CD4-positive, alpha-beta T cell treated with Interferon alpha-2 for 1 hour (primary cell): Measurements from ENCODE around the gene CCDC88C.
A peak's percentile ranks its signal among the peaks of the same experiment; 100 is the strongest.

Experiments used
- DNase-seq, 2 donors: peaks; one replicate each; pipeline ENCODE4 v3.0.0-alpha.2; 2020 to 2022

Gene CCDC88C

DNA sequence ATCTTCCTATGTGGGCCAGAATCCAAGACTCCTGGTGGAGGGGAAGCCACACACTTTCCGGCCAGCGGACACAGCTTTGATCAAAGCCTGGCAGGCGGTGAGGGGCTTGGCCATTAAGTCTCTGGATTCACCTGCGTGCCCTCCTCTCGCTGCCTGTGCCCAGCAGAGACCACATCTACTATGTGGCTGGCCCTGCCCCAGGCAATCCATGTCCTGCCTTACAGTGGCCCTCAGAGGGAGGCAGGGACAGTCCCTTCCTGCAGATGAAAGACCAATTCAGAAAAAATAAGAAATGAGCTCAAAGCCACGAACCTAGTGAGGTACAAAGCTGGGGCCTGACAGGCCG, 90.4 kb downstream of the CCDC88C start:
- no peak for DNase-seq

DNA sequence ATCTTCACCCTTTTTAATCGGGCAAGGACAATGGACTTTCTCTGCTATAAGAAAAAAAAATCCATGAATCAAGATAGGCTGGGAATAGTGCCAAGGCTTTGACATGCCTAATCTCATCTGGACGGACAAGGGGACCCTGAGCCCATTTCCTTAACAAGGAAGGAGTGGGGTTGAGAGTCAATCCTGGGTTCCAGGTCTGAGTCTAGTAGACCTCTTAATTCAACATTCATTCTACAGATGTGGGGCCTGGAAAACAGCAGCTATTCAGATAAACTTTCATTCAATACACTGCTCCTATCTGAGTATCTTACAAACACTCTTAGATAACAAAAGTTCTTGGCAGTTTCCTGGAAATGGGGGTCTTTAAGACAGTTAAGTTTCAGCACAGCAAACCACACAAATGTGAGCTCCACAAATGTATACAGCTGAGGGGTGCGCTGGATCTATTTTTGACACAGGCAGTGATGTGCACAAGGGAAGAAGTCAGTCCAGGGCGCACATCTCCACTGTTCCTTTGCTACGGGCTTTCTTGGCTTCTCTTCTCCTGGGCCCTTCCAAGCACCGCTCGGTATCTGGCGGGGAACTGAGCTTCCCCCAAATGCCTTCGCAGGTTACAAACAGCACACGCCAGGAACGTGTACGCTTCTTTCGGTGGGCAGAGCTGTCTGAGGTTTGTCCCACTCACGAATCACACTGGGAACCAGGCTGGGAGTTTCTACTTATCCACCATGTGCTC, 90.9 kb downstream of the CCDC88C start:
- DNase-seq, result no peak

DNA sequence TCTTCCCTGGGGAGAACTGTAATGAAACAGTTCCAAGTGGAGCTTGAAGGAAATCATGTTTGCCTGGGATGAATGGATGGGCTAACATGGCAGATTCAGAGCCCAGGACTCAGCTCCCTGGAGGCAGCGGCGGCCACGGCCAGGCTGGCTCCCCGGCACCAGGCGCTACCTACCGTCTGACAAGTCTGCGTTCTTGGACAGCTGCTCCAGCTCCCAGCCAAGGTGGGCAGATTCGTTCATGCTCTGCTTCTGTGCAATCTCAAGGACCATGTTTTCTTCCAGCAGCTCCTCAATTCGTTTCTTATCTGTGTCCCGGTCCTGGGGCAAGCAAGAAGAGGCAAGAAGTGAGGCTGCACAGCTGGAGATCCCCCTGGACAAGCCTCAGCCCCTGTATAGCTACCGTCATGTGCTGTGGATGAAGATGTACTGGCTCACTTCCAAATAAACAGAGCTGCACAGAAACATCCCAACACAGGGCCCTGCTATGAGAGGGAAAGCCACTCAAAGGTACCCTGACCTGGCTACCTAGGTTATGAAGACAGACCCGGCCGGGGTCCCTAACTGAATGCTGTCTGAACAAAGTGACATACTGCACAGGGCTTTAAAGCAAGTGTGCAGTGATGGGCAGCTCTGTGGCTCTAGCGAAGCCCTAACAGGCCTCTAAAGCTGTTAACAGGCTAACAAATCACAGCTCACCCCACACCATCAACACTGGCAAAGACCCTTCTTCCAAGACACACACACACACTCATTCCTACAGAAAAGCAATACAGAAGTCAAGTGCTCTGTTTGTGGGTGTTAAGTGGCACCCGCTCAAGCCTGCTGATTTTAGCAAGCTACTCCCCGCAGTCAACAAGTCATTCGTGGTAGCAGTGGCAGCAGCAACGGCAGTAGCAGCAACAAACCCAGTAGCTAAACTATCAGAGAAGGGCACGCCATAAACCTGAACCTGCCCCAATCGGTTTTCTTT, 92.7 kb downstream of the CCDC88C start:
- no peak for DNase-seq

DNA sequence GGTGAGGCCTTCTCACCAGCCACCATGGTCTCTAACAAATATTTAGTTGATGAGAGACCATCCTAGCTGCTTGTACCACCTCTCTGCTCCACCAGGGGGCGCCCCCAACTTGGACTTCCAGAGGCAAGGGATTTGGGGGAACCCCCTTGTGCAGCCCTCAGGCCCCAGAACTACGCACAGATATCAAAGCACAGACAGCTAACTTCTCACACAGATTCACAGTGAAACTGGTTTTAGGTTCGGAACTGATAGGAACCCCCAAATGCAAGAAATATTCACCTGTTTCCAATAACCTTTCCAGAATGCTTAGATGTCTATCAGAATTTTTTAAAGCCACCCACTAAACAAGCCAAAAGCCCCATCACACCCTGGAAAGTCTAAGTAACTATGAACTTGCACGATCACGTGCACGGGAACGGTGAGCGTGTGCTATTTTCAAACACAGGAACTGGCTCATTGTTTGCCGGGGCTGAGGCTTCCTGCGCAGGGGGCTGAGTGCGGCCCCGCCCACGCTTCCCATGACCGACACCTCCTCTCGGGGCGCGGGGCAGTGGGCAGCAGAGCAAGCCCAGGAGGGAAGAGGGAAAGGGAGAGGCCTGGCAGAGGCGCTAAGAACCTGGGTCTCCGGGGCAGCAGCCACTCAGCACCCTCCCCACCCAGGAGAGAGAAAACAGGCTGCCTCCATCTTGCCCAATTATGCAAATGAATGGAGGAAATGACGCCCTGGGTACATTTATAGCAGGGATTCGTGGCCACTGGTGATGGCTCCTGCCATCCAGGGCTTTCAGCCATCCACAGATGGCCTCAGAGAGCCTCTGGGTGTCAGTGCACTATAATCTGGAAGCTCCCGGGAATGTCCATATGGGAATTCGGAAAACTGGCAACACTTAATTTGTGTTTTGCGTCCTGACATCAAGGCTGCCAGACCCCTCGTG, 93.7 kb downstream of the CCDC88C start:
- DNase-seq, result peak; percentile 91 to 92

DNA sequence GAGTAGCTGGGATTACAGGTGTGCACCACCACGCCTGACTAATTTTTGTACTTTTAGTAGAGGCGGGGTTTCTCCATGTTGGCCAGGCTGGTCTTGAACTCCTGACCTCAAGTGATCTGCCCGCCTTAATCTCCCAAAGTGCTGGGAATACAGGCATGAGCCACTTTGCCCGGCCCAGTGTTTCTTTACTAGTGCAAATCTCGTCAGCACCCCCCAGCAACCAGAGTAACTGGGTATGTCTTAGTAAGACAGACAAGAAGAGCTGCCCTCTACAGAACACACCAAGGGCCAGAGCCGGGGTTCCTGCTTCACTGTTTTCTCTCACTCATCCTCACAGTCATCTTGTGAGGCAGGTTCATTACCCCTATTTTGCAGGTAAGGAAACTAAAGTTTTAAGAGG, 94.6 kb downstream of the CCDC88C start:
- no peak for DNase-seq

DNA sequence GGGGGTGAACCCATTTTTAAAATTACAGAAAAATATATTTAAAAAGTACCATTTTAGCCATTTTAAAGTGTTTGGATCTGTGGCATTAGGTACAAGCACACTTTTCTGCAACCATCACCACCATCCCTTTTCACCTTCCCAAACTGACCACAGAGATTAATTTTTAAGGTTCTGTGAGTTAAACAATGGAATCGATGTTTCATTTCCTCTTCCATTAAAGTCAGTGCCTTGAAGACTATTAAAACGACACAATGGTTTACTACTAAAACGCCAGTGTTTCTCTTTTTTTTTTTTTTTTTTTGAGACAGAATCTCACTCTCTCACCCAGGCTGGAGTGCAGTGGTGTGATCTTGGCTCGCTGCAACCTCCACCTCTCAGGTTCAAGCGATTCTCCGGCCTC, 95.0 kb downstream of the CCDC88C start:
- no peak for DNase-seq

DNA sequence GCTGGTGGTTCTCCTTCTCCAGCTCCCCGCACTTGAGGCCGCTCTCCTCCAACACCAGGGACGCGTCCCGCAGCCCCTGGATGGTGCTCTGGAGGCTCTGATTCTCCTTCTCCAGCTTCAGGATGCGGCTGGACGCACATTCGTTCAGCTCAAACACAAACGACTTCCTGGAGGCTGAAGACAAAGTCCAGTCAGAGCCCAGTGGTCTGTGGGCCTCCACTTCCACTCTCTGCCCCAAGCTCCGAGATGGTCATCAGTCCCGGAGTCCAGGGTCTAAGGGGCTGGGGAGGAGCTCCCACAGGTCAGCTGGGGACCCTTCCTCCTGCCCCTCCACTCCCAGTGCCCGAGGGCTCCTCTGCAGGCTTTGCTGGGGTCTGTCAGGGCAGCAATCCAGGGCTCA, 96.5 kb downstream of the CCDC88C start:
- DNase-seq, result no peak

DNA sequence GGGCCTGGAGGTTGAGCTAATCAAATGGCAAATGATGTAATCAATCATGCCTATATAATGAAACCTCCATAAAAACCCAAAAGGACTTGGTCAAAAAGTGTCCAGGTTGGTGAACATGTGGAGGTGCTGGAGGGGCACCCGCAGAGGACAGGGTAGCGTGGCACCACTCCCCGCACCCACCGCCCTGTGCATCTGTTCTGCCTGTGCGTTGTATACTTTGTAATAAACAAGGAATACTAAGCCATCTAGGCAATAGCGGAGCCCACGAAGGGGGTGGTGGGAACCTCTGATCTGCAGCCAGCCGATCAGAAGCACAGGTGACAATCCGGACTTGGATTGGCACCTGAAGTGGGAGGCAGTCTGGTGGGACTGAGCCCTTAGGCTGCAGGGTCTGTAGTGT, 97.4 kb downstream of the CCDC88C start:
- no peak for DNase-seq

DNA sequence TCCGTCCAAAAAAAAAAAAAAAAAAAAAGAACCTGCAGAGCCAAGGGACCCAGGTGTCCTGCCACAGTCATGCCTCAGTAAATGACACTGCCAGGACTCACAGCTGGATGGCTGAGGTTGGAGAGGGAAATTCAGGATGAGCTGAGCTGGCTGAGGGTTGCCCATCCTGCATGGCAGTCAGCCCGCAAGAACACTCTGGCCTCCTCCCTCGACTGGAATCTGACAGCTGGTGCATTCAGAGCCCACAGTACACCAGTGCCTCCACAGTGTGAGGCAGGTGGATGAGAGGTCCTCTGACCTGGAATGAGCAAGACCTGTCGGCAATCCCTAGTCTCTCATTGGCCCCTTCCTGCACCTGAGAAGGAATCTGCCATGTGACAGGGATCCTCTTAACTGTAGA, 98.7 kb downstream of the CCDC88C start:
- DNase-seq, result no peak

DNA sequence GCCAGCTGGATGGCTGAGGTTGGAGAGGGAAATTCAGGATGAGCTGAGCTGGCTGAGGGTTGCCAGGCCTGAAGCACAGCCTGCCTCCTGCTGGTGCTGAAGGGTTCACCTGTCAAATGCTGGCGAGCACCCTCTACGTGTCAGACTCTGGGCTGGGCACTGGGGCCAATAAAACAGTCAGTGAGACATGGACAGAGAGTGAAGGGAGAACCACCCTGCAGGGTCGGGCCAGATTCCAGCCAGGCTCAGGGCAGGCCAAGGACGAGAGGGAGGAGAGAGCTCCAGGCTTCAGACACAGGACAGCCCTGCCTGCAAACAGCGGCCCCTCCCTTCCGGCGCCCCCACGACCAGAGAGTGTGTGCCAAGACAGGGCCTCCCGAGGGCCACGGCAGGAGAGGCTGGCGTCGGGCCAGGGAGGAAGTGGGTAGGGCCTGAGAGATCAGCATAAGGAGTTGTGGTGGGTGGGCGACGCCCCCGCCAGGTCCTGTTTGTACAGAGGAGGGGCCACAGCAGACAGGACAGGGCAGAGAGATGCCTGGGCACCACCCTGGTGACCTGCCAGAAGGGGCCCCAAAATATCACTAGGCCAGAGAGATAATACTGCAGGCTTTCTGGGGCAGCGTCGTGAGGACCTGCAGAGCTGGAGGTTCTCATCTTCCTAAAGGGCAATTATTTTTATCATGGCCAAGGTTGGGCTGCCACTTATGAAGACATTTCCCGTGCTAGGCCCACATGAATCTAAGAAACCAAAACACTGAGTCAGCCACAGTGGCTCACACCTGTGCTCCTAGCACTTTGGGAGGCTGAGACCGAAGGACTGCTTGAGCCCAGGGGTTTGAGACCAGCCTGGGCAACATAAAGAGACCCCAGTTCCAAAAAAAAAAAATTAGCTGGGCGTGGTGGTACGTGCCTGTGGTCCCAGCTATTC, 100.0 kb downstream of the CCDC88C start:
- peak; percentile 72 to 84 for DNase-seq

DNA sequence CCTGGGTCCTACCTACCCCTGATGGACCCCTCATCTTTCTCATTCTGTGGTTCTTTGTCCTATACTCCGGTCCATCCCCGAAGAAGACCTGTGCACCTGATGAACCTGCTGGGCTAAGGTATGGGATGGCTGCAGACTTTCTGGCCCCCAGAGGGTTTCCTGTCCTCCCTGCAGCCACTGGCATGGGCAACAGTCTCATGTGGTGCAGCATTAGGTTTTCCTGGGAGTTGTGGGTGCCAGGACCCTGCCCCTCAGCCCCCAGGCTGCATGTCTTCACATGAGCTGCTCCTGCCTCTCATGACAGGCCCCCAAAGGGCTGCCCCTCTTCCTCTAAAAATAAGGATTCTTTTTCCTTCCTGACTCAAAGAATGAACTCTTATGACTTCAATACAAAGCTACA, 100.9 kb downstream of the CCDC88C start:
- no peak for DNase-seq

DNA sequence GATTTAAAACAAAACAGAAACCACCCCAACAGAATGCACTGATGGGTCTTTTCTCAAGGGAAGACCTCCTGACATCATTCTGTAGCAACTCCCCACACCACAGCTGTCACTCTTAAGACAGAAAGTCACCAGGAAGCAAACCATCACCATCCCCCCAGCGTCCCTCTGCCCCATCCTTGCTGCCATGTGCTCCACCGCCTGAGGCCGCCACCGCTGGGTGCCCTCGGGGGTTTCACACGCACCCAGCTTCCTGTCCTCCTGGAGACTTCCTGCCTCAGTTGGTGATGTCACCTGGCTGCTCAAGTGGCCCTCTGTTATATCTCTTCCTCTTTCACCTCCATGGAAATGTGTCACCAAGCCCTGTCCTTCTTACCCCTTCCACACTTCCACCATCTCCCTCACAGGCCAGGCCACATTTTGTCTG, 101.8 kb downstream of the CCDC88C start:
- peak; percentile 87 to 90 for DNase-seq

DNA sequence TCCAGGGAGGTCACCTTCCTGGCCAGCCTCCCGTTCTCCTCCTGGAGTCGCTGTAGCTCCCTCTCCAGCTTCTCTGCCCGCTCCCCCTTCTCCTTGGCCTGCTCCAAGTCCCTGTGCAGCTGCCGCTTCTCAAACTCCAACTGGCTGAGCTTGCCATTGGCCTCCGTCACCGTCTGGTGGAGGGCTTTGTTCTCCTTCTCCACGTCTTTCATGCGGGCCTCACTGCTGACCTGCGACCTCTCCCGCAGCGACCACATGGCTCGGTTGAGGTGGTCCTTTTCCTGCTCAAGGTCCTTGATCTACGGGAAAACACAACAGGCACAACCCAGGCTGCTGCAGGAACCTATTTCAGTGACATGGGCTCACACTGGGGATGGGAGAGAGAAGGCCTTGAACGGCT, 103.8 kb downstream of the CCDC88C start:
- DNase-seq, result no peak

DNA sequence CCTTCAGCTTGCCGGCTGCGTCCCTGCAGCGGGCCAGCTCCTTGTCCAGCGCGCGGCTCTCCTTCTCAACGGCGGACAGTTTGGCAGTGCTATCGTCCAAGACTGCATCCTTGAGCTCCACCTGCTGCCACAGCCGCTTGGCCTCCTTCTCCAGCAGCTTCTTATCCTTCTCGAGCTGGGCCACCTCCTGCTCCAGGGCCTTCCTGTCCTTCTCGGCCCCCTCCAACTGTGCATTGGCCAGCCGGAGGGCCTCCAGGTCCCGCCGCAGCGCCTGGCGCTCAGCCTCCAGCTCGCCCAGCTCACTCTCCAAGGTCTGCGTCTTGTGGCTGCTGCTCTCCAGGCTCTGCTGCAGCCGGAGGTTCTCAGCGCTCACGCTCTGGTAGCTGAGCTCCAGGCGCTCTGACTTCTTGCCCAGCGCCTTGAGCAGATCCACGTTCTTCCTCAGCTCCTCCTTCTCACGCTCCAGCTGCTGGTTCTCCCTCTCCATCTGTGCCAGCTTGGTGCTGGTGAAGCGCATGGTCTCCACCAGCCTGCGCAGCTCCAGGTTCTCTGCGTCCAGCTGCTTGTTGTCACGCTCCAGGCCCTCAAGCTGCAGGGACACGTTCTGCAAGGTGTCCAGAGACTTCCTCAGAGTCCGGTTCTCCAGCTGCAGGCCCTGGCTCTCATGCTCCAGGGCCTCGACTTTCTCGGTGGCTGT, 104.3 kb downstream of the CCDC88C start:
- no peak for DNase-seq

DNA sequence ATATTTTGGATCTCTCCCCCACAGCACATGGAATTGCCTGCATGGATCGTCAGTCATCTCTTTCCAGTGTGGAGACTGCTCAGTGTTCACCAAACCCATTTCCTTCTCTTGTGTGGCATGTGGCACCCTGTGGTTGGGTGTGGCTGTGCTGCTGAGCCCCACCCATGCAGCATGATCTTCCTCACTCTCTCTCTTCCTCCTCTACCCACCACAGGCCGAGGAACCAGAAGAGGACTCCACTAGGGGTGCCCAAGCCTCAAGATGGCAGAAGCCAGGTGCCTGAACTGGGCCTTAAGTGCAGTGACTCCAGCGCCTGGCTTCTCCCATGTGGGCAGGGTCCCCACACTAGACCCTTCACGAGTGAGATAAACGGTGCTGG, 106.3 kb downstream of the CCDC88C start:
- DNase-seq, result peak; percentile 67 to 81

DNA sequence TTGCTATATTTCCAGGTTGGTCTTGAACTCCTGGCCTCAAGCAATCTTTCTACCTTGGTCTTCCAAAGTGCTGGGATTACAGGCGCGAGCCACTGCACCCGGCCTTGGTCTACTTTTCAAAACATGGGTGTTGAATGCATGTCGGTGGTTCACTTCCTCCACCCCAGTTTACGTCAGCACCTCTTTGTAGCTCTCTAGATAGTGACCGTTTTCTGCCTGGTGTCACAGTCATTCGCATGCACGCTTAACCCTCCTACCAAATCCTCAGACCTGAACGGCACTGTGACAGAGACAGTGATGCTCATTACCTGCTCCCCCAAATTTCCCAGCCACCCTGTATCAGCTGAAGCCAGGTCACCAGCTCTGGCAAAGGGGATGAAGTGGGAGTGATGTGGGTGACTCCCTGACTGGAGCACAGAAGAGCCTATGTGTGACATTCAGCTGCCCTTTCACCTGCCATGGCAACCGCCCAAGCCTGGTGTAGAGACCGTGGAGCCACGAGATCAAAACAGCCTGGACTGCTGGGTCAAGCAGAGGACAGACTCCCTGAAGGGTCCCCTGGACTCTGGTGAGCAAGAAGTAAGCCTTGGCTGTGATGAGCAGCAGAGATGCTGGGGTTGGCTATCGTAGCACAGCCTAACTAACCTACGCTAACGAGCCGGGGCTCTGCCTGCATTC, 106.9 kb downstream of the CCDC88C start:
- peak; percentile 22 to 63 for DNase-seq

DNA sequence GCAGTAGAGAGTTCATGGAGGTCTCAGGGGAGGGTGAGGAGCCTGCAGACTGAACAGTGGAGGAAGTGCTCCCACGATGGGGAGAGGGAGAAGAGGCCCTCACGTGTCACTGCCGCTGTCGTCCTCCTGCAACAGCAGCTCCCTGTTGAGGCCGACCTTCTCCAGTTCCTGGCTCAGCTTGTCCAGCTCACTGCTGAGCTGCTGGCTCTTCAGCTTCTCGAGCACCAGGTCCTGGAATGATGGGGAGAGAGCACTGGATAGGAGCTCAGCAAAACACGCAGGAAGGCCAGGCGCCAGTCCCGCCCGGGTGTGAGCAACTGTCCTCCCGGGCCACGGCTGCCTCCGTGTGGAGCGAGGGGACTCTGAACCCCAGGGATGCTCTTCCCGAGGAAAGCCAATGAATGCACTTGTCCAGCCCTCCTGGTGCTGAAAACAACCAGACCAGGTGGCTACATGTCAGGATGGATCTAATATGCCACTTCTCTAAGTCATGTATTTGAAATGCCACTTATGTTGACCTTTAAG, 107.8 kb downstream of the CCDC88C start:
- DNase-seq, result no peak

DNA sequence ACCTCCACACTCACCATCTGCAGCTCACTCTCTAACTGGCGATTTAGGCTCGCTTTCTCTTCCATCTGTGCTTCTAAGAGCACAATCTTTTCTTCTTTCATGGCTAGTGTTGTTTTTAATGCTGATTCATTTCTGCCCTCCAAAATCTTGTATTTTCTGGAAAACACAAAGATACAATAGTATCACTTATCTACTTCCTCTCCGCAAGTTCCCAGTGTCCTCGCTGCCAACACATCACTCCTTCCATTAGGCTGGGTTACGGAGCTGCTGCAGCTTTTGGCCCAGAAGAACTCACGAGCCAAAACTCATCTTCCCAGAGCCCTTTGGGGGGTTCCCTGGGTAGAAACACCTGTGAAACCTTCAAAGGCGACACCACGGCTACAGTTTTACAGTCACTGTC, 109.3 kb downstream of the CCDC88C start:
- DNase-seq, result no peak

DNA sequence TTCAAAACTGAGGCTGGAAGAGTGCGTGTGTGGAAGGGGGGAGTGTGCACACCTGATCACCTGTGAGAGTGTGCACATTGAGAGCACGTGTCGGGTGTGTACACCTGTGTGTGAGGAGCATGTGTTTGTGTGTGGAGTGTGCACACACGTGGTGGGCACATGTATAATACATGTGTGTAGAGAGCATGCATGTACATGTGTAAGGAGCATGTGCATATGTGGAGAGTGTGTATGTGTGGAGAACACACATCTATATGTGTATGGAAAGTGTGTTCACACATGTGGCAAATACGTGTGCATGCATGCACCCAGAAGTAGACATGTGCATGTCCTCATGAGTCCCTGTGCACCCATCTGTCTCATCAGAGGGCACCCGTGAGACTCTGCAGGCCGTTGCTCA, 110.0 kb downstream of the CCDC88C start:
- DNase-seq, result no peak

DNA sequence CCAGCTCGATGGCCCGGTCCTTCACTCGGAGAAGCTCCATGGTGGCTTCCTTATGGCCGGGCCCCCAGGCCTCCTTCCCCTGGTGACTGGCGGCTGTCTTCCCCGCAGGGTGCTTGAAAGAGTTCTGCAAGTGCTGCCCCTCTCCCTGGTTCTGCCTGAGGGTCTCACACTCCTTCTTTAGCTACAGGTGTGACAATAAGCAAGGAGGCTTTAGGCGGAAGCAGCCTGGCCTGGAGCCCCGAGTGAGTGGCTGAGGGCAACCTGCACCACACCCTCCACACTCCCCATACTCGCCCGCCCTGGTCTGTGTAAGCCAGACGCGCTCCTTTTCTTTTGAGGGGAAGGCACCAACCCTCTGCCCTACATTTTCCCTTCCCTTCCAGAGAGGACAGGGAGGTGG, 110.6 kb downstream of the CCDC88C start:
- no peak for DNase-seq
